GM04504 (cell line): Measurements from ENCODE around the gene TMEM63C.

ENCODE experiments used
- DNase-seq: peaks from one replicate; pipeline ENCODE4 v3.0.0-alpha.2; 2012; ENCODE audit warnings: low read depth

The TMEM63C gene

DNA sequence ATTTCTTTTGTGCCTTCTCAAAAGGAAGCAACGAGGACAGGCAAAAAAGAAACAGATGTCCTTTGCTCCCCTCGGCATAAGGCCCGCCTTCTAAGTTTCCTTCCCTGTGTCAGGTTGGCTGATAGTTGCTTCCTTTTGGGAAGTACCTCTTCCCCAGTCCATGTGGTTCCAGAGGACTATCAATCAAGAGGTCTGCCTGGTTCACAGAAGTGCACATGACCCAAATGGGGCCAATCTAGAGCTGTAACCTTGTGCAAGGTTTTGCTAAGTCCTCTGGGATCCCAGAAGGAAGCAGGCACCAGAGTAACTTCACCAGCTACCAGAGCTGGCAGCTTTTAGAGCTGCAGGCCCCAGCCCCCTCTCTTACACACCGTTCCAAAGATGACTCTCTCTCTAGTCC lies 42.6 kb downstream of the TMEM63C start:
- DNase-seq = no peak

DNA sequence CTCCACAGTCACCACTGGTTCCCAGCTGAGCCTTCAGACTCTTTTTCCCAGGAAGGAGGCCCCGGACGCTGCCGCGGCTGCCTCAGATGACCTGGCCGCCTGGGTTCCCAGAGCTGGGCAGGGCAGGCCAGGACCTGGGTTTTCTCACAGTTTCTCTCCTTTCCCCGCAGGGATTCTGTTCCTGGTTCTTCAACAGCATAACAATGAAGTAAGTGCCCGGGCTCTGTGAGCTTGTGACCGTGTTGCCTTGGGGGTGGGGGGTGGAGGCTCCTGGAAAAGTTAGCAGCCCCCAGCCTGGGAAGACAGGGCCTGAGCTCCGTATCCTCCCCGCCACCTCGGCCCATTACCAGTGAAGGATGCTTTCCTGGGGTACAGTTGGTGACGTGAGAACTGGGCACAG lies 43.7 kb downstream of the TMEM63C start:
- DNase-seq = no peak

DNA sequence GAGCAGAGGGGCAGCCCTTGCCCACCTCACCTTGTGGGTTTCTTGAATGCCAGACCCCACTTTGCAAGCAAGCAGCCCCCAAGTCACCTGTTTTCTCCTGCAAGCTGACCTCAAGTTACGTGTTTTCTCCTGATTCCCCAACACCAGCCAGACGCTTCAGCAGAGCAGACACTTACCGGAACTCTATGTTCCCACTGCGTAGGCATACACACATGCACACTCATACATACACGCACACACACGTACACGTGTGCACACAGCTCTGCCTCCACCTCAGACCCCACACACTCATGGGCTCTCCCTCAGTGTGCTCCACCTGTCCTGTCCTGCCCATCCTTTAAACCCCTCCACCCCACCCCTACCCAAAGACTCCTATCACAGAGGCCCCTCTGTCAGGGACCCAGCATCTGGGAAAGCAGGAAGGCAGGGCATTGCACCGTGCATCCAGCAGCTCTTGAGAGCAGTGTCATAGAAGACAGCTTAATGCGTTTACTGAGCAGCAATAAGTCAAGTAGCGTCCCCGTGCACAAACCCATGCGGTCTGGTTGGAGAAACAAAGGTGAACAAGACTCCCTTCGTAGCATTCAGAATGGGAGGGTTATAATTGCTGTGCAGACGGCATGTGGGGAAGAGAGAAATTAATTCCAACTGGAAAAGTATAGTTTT lies 44.4 kb downstream of the TMEM63C start:
- DNase-seq = no peak

DNA sequence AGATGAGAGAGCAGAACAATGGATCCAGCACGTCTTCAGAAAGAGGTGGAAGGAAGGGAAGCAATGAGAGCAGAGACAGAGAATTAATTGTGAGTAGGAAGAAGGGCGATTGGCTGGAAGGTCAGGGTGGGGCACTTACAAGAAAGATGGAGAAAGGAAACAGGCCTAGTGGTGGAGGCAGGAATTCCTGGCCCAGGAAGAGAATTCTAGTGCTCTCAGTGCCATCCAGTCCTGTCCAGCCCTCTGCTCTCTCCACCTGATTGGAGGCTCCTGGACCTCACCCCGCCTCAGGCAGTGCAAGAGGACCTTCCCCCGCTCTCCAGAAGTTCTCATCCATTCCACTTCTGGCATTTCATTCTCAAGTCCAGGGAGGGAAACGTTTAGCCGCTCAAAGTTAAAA lies 46.5 kb downstream of the TMEM63C start:
- DNase-seq = no peak

DNA sequence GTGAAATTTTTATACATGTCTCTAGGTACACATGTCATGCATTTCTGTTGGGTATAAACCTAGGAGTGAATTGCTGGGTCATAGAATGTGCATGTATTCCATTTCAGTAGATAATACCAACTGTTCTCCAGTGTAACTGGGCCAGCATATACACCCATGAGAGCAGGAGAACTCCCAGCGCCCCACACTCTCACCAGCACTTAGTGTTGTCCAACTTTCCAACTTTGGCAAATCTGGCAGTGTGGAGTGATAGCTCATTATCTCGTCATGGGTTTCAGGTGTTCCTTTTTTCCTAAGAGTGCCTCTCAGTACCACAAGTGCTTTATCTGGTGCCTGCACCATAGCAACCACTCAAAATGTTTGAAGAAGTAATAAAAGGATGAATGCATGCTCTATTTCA lies 49.3 kb downstream of the TMEM63C start:
- no peak for DNase-seq

DNA sequence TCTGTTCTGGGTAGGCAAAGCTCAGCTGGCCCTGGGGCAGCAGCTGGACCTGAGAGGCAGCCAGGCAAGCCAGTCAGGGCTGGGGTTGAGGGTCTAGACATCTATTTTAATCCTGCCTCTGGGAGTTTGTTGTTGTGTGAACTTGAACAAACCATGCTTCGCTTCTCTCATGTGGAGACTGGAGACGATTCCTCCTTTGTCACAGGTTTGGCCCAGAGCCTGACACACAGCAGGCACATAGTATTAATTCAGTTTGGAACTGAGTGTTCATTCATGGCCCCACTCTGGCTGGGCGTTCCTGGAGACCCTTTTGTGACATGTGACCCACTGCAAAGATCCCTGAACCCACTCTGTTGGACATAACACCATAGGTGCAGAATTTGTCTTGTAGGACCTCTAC lies 50.1 kb downstream of the TMEM63C start:
- DNase-seq = no peak

DNA sequence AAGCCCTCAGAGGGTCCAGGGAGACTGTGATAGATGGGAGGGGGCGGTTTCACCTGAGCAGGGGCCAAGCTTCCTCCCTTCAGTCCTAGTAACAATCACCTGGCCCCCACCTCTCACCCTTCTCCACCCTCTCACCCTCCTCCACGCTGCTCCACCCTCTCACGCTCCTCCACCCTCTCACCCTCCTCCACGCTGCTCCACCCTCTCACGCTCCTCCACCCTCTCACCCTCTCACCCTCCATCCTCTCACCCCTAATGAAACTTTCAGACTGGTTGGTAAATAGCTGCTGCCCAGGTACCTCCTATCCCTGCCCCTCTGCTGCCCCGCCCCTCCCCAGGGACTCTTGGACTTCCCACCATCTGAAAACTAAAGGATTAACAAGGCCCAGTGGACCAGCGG lies 55.2 kb downstream of the TMEM63C start:
- DNase-seq = no peak

DNA sequence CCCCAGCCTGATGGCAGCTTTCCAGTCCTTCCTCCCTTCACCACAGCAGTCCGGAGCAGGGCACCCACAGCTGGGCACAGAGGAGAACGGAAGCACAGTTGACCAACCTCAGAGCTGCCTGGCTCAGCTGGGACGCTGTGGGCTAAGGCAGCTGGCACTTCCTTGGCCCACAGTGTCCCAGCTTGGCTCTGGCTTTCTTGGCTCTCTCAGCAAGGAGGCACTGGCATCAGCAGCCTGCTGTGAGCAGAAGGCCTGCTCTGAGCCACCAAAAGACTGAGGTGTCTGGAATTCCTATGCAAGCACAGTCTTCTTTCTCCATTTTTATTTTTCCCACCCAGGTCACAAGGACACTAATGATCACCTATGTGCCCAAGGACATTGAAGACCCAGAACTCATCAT lies 56.8 kb downstream of the TMEM63C start:
- no peak for DNase-seq

DNA sequence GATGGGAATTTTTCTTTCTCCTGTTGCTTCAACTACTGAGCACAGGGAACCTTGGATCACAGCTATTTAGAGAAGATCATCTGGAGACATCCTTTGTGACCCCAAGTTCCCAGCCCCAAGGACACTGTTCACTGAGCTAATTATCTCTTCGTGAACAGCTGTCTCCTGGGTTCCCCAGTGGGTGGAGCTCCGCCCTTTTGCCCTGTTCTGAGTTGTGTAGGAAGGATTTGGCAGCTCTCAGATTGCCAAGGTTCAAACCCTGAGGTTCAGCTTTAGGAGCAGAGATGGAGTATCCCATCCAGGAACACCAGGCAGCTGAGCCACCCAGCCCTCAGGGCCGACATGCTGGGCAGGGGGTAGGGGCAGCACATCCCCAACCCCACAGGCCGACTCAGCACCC lies 57.4 kb downstream of the TMEM63C start:
- no peak for DNase-seq

DNA sequence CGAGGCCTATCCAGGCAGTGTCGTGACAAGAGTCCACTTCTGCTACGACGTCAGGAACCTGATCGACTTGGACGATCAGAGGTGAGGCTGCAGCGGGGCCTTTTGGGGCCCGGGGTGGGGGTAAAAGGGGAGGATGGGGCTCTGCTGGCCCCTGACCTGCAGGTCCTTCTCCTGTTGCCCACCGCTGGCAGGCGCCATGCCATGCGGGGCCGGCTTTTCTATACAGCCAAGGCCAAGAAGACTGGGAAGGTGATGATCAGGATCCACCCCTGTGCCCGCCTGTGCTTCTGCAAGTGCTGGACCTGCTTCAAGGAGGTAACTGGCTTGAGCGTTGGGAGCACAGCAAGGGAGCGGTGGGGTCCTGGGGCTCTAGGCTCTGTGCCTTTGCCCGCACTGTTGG lies 57.8 kb downstream of the TMEM63C start:
- no peak for DNase-seq

DNA sequence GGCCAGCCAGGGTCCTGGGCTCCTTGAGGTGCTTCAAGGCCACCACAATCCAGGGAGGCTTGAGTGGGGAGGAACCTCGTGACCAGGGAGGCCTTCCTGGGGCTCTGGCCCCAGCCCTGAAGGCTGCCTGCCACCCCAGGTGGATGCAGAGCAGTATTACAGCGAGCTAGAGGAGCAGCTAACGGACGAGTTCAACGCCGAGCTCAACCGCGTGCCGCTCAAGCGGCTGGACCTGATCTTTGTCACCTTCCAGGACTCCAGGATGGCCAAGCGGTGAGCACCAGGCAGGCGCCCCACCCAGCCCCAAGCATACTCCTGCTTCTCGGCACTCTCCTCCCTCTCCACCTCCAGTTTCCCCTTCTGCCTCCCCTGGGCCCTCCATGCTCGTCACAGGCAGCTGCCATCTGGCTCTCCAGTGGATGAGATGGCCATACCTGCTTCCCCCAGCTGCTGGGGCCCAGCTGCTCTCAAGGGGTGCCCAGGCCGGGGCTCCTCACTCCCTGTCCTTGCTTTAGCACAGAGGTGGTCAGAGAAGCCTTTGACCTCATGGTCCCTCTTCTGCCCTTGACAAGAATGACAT lies 58.8 kb downstream of the TMEM63C start:
- DNase-seq = no peak

DNA sequence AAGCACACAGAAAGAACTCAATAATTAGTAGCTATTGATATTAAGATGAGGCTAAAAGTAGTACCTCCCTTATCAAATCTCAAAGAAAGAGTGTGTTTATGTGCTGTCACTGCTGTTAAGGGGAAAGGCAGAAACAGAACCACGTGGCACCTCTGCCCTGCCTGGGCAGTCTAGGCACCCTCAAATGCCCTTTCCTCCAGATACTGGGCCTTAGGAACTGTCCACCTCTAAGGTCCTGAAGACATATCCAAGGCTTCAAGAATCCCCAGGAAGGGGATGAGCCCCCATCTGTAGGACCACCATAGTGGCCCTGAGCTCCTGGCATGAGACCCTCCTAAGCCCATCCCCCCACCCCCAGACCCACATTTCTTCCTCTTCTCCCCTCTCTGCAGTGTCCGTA lies 60.4 kb downstream of the TMEM63C start:
- DNase-seq = no peak

DNA sequence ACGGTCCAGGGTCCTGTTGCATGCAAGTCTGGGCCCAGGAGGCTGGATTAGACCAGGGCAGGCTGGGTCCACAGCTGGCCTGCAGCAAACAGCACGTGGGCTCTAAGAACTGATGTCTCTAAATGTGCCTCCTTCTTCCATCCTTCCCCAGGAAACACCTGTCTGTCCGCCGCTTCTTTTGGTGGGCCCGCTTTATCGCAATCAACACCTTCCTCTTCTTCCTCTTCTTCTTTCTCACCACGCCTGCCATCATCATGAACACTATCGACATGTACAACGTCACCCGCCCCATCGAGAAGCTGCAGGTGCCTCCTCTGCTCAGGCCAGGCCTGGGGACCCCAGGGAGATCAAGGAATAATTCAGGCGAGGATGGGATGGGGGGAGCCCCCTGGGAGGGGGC lies 61.2 kb downstream of the TMEM63C start:
- no peak for DNase-seq

DNA sequence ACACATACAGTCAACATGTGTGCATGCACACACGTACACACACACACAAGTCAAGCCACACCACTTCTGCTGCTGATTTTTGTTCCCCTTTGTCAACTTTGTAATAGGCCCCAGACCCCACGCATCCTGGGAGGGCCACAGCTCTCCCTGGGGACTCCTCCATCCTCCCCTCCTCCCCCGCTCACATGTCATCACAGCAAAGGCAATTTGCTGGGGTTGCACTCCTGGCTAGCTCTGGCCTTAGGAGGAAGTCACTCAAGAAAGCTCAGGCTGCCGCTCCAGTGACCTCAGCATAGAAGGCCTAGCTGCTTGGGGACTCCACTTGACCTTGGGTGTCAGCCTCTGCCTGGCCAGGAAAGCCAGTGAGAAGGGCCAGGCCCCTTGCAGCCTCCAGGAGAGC lies 62.3 kb downstream of the TMEM63C start:
- DNase-seq = no peak

DNA sequence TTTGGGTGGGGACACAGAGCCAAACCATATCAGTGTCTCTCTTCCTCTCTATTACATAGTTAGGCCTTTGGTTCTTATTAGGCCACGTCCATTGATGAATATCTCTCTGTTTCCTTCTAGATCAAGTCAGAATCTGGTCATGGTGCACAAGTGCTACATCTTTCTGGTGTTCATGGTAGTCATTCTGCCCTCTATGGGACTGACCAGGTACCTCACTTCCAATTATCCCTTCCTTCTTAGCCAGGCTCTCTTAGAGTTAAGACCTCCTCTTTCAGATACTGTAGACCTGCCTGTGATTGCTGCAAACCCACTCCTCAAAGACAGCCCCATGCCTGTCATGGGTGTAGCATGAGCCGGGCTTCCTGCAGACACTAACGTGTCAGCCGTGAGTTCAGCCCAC lies 64.2 kb downstream of the TMEM63C start:
- DNase-seq = no peak

DNA sequence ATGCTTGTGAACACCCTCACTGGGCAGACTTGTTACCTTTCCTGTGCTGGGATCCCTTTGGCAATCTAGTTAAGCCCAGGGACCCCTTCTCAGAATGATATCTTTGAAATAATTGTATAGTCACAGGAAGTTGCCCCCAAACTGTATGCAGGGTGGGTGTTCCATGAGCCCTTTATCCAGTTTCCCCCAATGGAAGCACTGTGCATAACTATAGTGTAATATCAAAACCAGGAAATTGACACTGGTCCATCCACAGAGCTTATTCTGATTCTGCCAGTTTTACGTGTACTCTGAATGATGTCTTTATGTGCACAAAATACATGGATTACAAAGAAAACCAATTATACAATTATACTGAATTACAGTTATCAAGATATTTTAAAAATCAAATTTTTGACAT lies 65.2 kb downstream of the TMEM63C start:
- no peak for DNase-seq

DNA sequence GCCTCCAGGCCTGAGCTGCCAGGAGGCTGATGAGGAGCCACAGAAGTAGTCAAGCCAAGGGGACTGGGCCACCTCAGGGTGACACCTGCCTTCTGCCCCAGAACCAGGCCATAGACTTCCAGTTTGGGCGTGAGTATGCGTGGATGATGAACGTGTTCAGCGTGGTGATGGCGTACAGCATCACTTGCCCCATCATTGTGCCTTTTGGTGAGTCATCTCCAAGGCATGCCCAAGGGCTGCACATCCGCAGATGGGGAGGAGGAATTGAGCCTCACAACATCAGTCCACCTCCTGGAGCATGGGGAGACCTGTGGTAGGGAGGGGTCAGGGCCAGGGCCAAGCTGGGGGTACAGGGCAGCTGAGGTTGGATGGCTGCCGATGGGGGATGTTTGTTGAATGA lies 67.1 kb downstream of the TMEM63C start:
- DNase-seq = no peak

DNA sequence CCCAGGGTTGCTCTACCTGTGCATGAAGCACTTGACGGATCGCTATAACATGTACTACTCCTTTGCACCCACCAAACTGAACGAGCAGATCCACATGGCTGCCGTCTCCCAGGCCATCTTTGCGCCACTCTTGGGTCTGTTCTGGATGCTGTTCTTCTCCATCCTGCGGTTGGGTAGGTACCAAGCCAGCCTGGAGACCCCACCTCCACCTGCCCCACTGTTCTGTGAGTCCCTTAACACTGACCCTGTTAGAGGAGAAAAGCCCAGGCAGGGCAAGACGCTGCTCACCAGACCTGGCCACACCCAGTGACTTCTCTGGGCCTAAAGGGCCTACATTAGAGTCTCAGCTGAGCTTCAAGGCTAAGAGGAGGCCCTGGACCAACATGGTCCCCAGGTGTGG lies 67.7 kb downstream of the TMEM63C start:
- DNase-seq = no peak

DNA sequence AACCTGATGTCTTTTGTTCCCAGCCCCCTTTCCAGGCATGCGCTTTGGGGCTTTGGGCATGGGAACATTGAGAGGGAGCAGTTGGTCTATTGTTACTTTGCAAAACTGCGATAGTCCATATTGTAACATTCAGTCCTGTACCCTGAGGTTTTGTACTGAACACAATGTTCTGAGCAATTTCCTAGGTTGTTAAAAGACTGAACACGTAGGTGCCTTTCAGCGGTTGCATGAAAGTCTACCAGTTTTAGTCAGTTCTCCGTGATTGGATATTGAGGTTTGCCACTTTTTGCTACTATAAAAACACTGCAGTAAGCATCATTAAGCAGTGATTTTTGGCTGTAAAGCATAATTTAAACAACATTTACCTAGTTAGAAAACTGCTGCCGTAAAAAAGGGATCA lies 69.3 kb downstream of the TMEM63C start:
- DNase-seq = no peak

DNA sequence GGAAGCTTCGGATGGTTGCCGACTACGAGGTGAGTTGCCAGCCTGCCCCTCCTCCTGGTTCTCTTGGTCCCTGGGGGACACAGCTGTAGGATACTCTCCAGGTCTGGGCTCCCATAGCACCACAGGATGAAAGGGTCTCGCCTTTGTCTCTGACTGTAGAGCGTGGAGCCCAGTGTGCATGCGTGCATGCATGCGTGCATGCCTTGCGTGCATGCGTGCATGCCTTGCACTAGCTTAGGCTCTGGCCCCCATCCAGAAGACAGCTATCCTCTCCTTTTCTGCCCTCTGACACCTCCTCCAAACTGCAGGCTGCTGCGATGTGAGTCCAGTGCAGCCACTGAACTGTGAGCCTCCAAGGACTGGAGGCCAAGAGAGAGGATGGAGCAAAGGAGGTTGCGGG lies 70.3 kb downstream of the TMEM63C start:
- DNase-seq = no peak

DNA sequence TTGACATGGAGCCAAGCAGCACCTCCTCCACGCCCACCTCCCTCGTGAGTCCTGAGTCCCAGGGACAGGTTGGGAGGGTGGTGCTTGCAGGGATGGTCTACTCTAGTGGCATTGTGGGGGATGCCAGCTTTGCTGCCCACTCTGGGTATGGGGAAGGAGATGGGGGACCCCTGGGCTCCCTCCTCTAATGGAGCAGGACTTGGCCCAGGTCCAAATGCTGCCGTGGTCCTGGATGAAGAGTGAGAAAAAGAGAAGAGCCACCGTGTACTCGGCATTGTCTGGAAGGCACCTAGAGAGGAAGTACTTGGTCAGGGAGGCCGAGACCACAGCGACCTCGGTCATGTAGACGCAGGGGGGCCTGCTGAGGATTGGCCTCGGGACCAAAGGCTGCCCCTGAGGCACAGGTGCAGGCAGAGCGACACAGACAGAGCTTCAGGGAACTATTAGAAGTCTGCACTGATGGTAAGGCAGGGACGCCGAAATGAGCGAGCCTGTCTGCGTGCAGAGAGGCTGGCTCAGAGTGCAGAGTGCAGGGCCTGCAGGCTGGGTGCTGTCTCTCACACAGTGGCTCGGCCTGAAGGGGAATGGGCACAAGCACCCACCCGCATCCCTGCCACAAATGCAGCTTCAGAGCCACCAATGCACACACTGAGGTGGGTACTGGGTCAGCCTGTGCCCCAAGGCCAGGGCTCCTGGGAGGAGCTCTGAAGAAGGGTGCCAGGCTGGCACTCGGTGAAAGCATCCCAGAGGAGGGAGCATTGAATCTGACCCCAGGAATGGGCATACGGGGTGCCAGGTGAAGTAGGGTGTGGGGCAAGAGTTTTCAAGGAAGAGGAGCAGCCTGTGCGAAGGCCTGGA lies 72.0 kb downstream of the TMEM63C start:
- DNase-seq = no peak

DNA sequence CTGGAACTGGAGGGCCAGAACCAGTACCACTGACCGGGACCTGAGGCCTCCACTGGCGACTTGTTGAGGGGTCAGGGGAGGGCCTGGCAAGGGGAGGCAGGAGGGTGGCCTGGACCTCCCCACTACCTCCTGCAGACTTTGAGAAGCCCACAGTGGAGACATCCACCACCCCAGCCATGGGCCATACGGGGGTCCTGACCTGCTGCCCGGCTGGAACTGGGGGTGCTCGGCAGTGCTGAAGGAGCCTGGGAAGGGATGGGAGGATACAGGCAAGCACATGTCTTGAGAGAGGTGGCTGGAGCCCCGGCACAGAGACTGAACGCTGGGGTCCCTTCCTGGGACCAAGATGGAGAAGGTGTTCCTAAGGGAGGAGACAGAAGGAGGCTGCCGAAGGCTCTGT lies 75.1 kb downstream of the TMEM63C start:
- no peak for DNase-seq

DNA sequence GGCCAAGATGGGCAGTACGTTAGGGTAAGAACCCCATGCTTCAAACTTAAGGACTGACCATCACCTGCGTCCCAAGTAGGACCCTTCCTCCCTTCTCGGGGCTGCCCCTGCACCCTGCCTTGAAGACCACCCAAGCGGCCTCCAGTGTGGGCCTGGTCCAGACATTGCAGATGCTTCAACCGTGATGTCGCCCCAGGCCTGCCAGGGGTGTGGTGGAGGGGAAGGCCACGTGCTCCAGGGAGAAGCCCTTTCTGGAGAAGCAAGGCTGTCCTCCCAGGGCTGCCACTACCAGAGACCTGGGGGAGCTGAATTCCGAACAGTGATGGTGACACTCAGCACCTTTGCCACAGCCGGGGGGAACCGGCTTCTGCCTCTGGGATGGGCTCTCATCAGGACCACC lies 76.1 kb downstream of the TMEM63C start:
- DNase-seq = no peak

DNA sequence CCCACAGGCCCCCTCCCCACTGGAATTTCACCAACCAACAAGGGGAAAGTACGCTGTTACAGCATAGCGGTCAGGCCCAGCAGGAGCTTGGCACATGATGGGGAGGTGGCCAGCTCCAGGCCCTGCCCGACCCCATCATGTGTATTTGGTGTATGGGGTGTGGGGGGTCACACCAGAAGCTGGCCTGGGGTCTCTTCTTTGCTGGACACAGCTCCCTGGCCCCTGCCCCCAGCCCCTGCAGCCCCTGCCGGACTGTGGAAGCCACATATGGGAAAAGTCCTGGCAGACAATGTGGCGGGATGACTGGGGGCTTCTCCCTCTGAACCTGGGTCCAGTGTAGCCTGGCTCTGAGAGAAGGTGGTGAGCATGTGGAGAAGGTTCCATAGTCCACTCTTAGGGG lies 77.0 kb downstream of the TMEM63C start:
- no peak for DNase-seq
